ENCODE measurements around the gene ATXN1.

ATXN1 gene

DNA sequence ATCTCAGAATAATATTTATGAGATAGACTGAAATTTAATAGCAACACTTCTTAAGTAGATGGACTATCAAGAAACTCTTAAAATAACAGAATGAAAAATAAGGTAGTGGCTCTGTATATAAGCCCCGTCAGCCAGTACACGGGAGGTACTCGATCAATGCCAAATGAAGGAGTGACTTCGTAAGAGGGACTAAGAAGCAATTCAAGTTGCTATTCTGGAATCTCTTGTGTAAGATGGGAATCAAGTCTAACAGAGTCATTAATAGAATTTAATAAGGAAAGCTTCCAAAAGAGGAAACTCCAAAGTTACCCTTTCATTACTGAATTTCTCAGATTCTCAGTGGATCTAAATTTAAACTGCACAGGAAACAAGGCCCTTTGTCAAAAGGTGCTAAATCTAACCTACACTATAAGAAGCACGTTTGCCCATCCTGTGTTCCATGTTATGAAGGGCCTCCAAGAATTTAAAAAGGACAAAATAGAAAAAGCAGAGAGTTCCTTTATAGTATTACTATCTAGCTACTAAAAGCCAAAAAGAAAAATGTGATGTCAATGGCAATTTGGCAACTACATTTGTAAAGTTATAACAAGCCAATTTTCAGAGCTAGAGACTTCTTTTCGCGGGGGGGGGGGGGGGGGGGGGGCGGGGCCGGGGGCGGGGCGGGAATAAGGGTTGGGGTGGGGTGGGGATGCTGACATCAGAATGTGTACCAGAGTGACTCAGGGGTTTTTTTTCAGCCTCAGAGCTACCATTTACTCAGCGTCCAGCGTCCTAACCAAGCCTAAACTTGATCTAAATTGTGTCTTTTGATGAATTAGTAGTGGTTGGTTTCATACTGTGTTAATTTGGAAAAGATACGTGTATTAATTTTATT, 322.3 kb downstream of the ATXN1 start:
- no peak for DNase-seq (ENCODE audit: low spot score)

GRCh38 chr6:16437984-16438383, 323.3 kb downstream of the ATXN1 start:
- DNase-seq (ENCODE audit: low spot score): no peak

- no peak for DNase-seq (ENCODE audit: low spot score)
These were observed 324.2 kb downstream of the ATXN1 start for GRCh38 chr6:16437095-16437494.

- no peak for DNase-seq (ENCODE audit: low spot score)
These were observed 324.7 kb downstream of the ATXN1 start for GRCh38 chr6:16436550-16436949.

DNA sequence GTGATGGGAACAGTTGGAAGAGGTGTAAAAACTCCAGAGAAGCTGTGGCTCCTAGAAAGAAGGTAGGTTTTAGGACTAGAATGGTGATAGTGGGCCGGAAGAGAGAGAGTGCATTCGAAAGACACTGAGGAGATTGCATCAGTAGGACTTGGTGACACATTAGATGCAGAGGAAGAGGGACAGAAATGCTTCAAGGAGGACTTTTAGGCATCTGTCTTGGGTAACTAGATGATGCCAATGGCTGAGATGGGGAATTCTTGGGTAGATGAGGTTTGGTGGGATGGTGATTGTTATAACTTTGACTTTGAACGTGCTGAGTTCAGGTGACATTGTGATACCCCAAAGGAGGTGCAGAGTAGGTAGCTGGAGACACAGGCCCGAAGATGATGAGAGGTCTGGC, 326.4 kb downstream of the ATXN1 start:
- no peak for DNase-seq (ENCODE audit: low spot score)

DNA sequence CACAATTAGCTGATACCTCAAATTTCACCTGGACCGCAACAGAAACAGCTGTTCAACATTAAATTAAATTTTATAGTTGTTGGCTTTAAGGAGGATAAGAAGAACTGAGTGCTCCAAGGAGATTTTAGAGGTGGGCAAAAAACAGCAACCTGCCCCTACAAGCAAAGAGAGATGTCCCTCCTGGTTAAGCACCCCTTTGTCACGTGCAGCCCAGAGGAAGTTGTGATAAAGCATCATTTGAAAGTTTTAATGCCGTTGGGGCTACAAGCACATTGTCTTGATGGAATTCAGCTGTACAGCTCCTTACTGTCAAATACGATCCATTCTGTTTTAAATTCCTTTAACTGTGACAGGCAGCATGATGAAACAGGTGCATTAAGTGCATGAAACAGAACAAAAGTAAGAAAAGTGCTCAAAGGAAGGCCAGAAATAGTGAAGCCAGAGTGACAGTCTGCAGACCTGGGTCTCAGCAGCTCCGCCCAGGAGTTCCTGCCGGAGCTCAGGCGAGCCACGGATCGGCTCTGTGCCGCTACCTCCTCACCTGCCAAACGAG, 327.8 kb downstream of the ATXN1 start:
- DNase-seq (ENCODE audit: low spot score): no peak

GRCh38 chr6:16432075-16433032, 328.9 kb downstream of the ATXN1 start:
- DNase-seq (ENCODE audit: low spot score): no peak

- no peak for DNase-seq (ENCODE audit: low spot score)
These were observed 330.2 kb downstream of the ATXN1 start for GRCh38 chr6:16431106-16431505.

DNA sequence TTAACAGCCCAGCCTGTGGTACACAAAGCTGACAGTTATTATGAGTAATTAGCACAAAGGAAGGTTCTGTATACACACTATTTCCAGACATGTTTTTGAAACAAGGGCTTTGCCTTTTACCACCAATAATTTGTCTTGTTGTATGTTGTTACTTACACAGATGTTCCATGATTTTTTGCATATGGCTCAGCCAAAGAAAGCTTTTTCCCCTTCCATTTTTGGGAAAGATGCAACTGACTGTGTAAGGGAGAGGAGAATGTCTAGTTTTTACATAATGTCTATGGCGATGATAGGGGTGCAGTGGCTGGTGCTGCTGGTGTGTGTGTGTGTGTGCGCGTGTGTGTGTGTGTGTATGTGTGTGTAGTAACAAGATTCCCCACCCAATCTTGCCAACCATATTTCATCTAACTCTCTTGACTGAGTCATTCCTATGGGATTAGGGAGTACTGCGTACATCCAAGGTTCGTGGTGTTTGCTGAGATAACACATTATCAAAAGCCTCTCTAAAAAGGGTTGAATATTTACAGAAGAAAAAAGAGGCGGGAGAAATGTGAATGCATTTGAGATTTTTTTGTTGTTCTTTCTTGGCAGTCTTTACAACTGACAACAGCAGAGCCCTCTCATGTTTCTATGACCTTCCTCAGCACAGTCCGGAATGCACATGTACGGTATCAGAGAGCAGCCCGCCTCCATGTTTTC, 330.7 kb downstream of the ATXN1 start:
- no peak for DNase-seq (ENCODE audit: low spot score)

GRCh38 chr6:16429669-16430068, 331.6 kb downstream of the ATXN1 start:
- no peak for DNase-seq (ENCODE audit: low spot score)

DNA sequence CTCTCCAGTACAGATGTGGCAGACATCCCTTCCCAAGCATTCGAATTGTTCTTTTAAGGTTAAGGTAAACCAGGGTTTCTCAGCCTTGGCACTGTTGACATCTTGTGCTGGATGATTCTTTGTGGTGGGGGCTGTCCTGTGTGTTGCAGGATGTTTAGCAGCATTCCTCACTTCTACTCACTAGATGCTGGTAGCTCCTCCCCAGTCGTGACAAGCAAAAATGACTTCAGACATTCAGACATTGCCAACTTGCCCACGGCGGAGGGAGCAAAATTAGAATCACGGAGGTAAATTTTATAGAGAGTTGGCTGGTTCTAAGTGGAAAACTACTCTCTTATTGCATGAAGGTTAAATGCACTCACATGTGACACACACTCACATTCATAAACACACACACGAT, 334.1 kb downstream of the ATXN1 start:
- no peak for DNase-seq (ENCODE audit: low spot score)

- DNase-seq (ENCODE audit: low spot score): no peak
These were observed 335.2 kb downstream of the ATXN1 start for GRCh38 chr6:16425881-16426615.

DNA sequence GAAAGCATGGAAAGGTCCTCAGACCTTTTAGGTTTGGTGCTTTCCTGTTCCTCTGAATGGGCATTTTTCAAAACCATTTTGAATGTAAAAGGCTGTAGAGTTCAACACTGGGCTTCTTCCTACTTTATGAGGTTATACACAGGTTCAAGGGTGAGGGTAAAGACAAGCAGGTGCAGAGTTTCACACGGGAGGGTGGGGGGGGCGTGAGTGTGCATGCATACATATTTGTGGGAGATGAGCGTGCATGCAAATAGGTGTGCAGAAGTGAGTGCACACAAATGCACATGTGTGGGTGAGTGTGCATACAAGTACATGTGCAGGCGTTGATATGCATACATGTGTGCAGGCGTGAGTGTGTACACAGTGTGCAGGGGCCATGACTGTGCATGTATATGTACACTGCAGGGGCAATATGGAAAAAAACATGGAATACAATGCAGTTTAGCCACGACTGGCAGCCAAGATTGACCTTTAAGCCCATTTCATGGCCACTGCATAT, 339.7 kb downstream of the ATXN1 start:
- DNase-seq (ENCODE audit: low spot score): no peak

GRCh38 chr6:16420715-16421461, 340.4 kb downstream of the ATXN1 start:
- DNase-seq (ENCODE audit: low spot score): no peak

- no peak for DNase-seq (ENCODE audit: low spot score)
These were observed 340.9 kb downstream of the ATXN1 start for GRCh38 chr6:16420337-16420714.

DNA sequence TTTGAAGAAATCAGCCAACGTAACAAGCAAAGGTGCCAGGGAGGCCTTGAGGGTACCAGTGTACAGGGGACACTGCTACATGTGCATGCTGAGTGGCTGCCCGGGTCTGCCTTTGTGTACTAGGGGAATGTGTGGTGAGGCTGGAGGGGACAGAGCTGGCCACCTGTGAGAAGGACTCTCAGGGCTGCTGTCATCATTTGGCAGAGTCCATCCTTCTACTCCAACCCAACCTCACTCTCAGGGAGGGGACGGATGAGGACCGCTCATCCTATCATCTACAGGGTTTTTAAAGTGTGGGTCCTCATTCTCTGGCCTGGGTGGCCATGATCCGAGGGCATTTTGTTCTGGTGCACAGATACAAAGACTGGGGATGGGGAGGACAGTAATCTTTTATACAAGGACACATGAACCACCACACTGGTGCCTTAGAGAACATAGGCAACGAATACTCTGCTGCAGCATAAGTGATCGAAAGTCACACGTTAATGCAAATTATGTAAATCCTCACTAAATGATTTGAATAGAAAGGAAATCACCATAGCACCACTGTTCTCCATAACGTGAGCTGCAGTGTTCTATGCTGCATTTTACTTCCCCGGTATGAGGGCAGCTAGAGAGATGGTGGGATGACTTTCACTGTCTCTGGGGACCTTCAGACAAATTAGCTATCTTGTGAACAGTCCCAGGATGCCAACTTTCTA, 341.5 kb downstream of the ATXN1 start:
- no peak for DNase-seq (ENCODE audit: low spot score)

DNA sequence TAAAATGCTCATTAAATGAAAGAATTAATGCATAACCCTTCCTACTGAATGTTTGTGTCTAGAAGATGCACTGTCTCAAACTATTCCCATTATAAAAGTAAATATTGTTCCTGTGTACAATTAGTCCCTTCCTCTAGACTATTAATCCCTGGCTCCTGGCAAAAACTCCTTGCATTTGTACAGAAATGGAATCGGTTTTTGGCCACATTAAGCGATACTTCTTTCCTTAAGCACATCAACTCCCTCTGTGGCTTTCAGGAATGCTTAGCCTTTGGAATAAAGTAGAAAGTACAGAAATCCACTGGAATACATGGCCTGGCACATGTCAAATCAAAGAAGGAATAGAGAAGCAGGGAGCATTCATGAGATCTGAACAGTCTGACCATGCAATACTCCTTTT, 343.1 kb downstream of the ATXN1 start:
- no peak for DNase-seq (ENCODE audit: low spot score)

DNA sequence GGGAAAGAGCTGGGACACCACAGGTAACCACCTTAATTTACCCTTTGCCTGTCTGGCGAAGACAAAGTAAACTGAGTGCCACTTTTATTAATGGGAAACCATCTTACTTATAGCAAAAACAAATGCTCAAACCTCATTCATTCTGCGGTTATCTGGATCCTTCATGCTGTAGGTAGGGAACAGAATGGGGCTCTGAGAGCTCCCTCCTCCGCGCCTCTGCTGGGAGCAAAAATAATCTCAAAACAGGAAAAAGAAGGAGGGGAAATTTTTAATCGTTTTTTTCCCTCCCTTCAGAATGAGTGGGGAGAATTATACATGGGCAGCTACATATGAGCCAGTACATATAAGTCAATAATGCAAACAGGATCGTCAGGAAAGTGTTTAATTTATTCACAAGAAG, 345.6 kb downstream of the ATXN1 start:
- DNase-seq (ENCODE audit: low spot score): no peak

- DNase-seq (ENCODE audit: low spot score): no peak
These were observed 347.1 kb downstream of the ATXN1 start for GRCh38 chr6:16414205-16414604.

DNA sequence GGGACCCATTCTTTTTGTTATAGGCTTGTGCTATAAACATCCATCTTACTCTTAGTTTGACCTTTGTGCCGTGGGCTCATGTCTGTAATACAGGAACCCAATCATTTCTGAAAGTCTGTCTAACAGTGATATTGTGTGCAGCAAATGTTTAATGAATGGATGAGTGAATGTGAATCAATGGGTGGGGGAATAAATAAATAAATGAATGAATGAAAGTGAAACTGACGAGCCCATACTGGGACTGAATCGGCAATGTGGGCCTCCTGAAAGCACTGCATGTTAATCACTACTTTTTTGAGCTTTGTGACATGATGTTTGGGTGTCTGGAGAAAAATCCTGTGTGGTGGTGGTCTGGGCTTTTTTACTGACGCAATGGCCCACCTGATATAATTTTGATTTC, 347.9 kb downstream of the ATXN1 start:
- DNase-seq (ENCODE audit: low spot score): no peak
